SK-N-SH (cell line): Measurements from ENCODE around the gene USE1. TPM values are rescaled to one million over a fixed set of nuclear protein-coding genes. Genes with fewer than 3 reads are reported as not detected.
"Not testable (repeated sequence)": the region's sequence is repeated elsewhere in the genome, so short reads cannot be mapped to it uniquely, and the experiment has no call there.

Experiments used
- CTCF ChIA-PET: fragments of 300-600, 350-600 bp; formaldehyde crosslinking; extraction: SDS; loops from one replicate; lab custom pipeline; 2021; lab: Yijun Ruan, JAX
- POLR2A ChIA-PET: fragments of 350-600 bp; sonication (Branson Sonifier 250); formaldehyde crosslinking; extraction: SDS; loops from one replicate; lab custom pipeline; 2020; ENCODE audit warnings: antibody characterized with exemption, inconsistent platforms; lab: Yijun Ruan, JAX
- DNase-seq: peaks from one replicate; pipeline ENCODE4 v3.0.0; 2012
- H2AFZ ChIP-seq: fragments of 200-600 bp; sonication (generic); 2 replicates; pipeline ENCODE4 v1.8.1; 2016; ENCODE audit warnings: antibody characterized with exemption, mild to moderate bottlenecking, low read depth
- H3F3A ChIP-seq: fragments of 200-600 bp; sonication (generic); replicated peaks from 2 replicates; pipeline ENCODE3; 2016; ENCODE audit warnings: antibody characterized with exemption, mild to moderate bottlenecking; ENCODE audit not compliant: insufficient read depth
- H3K27ac ChIP-seq, 2 experiments: fragments of 200-500 bp in 1 of 2; fragments of 200-600 bp in 1 of 2; sonication (Bioruptor generic) in 1 of 2; sonication (generic), shearing (Covaris generic) in 1 of 2; 2 replicates each; pipeline versions ENCODE4 v1.5.1 to v1.6.1; 2014 to 2016; ENCODE audit warnings: low read depth in 2 of 2, inconsistent platforms in 1 of 2, low read length in 1 of 2, mild to moderate bottlenecking in 1 of 2, mixed read lengths in 1 of 2
- H3K27me3 ChIP-seq: fragments of 200-600 bp; sonication (generic), shearing (Covaris generic); 2 replicates; pipeline ENCODE4 v1.6.1; 2016; ENCODE audit warnings: mixed run types; ENCODE audit not compliant: insufficient read depth
- H3K36me3 ChIP-seq, 2 experiments: fragments of 200-500 bp in 1 of 2; fragments of 200-600 bp in 1 of 2; sonication (Bioruptor generic) in 1 of 2; sonication (generic) in 1 of 2; replicated peaks in 1 of 2; 2 replicates each; pipeline versions ENCODE3 to v1.5.1; 2014 to 2016; ENCODE audit warnings: low read length in 1 of 2, mild to moderate bottlenecking in 1 of 2; ENCODE audit not compliant: insufficient read depth in 2 of 2, control insufficient read depth in 1 of 2
- H3K4me1 ChIP-seq, 2 experiments: fragments of 200-500 bp in 1 of 2; fragments of 200-600 bp in 1 of 2; sonication (Bioruptor generic) in 1 of 2; sonication (generic), shearing (Covaris generic) in 1 of 2; 2 replicates each; pipeline versions ENCODE4 v1.5.1 to v1.6.1; 2014 to 2016; ENCODE audit warnings: low read depth in 1 of 2, low read length in 1 of 2, mixed run types in 1 of 2; ENCODE audit not compliant: insufficient read depth in 2 of 2, control insufficient read depth in 1 of 2
- H3K4me2 ChIP-seq: fragments of 200-600 bp; sonication (generic), shearing (Covaris generic); 2 replicates; pipeline ENCODE4 v1.6.1; 2017; ENCODE audit warnings: mixed run types
- H3K4me3 ChIP-seq, 2 experiments: fragments of 200-500 bp in 1 of 2; fragments of 200-600 bp in 1 of 2; sonication (Bioruptor generic) in 1 of 2; sonication (generic), shearing (Covaris generic) in 1 of 2; 2 replicates each; pipeline versions ENCODE4 v1.5.1 to v1.8.1; 2014 to 2016; ENCODE audit warnings: low read depth in 2 of 2, inconsistent platforms in 1 of 2, low read length in 1 of 2, mild to moderate bottlenecking in 1 of 2, mixed read lengths in 1 of 2, moderate library complexity in 1 of 2
- H3K79me2 ChIP-seq: fragments of 200-600 bp; sonication (generic); 2 replicates; pipeline ENCODE4 v1.8.1; 2017; ENCODE audit warnings: mild to moderate bottlenecking; ENCODE audit not compliant: insufficient read depth
- H3K9ac ChIP-seq: fragments of 200-600 bp; sonication (generic); 2 replicates; pipeline ENCODE4 v1.6.1; 2017; ENCODE audit warnings: mixed run types
- H3K9me2 ChIP-seq: fragments of 200-600 bp; sonication (generic); 2 replicates; pipeline ENCODE4 v1.6.1; 2017; ENCODE audit warnings: mixed run types
- H3K9me3 ChIP-seq: fragments of 200-600 bp; sonication (generic); 2 replicates; pipeline ENCODE4 v1.6.1; 2017; ENCODE audit warnings: mixed run types, mild to moderate bottlenecking, moderate library complexity
- H4K20me1 ChIP-seq: fragments of 200-600 bp; sonication (generic); 2 replicates; pipeline ENCODE4 v1.6.1; 2017; ENCODE audit warnings: mild to moderate bottlenecking, mixed run types; ENCODE audit not compliant: insufficient read depth
- CHD2 ChIP-seq: fragments of 150-350 bp; IDR thresholded peaks from 2 replicates; pipeline ENCODE4 v1.6.1; 2018; ENCODE audit warnings: low read length; ENCODE audit not compliant: partially characterized antibody
- ELF1 ChIP-seq: IDR thresholded peaks from 2 replicates; pipeline ENCODE4 v1.4.0; 2012
- FOXJ3 ChIP-seq: sonication (generic); formaldehyde crosslinking; IDR thresholded peaks from 2 replicates; pipeline ENCODE4 v1.5.1; 2020; ENCODE audit warnings: mild to moderate bottlenecking, missing genetic modification reagents
- GABPA ChIP-seq: IDR thresholded peaks from 2 replicates; pipeline ENCODE4 v1.4.0; 2012; ENCODE audit warnings: low read depth, mild to moderate bottlenecking
- MAX ChIP-seq: IDR thresholded peaks from 2 replicates; pipeline ENCODE4 v1.4.0; 2012; ENCODE audit warnings: low read depth
- NFIC ChIP-seq: IDR thresholded peaks from 2 replicates; pipeline ENCODE4 v1.4.0; 2012; ENCODE audit warnings: borderline replicate concordance
- NRF1 ChIP-seq: IDR thresholded peaks from 2 replicates; pipeline ENCODE4 v1.6.1; 2012; ENCODE audit warnings: low read depth, mild to moderate bottlenecking, low read length
- RFX5 ChIP-seq: IDR thresholded peaks from 2 replicates; pipeline ENCODE4 v1.6.1; 2012; ENCODE audit warnings: mild to moderate bottlenecking, improper control_type of control experiment, low read length
- RXRA ChIP-seq: IDR thresholded peaks from 2 replicates; pipeline ENCODE4 v1.4.0; 2012; ENCODE audit warnings: low read depth, mild to moderate bottlenecking, borderline replicate concordance
- TCF12 ChIP-seq: IDR thresholded peaks from 2 replicates; pipeline ENCODE4 v1.4.0; 2012
- WGBS: methylation state at CpG from one replicate; pipeline ENCODE4 v1.1.6; 2017; ENCODE audit warnings: low lambda C conversion rate; 5-methylcytosine and 5-hydroxymethylcytosine counted together
- polyA plus RNA-seq, 3 experiments: library from polyadenylated mRNA; depleted of rRNA; stranded (reverse); fragments of >200 nt; gene quantifications; 2 replicates each; pipeline ENCODE4 v1.2.3, GENCODE V29; 2012
- TF ChIP-seq, protein P1 (sequence below): IDR thresholded peaks from 2 replicates; pipeline ENCODE4 v1.6.1; 2012; ENCODE audit warnings: mild to moderate bottlenecking, low read depth, low read length, moderate library complexity
- TF ChIP-seq, protein P2 (sequence below): IDR thresholded peaks from 2 replicates; pipeline ENCODE4 v1.4.0; 2012; ENCODE audit warnings: low read depth, borderline replicate concordance
- TF ChIP-seq, protein P3 (sequence below): IDR thresholded peaks from 2 replicates; pipeline ENCODE4; 2012
- TF ChIP-seq, protein P4 (sequence below): IDR thresholded peaks from 2 replicates; pipeline ENCODE4 v1.4.0; 2012; ENCODE audit warnings: low read depth, borderline replicate concordance

USE1 gene
- polyA plus RNA-seq, 1 of the 3 experiments (the other 2 are of a cell fraction): 81.8 TPM

GRCh38 chr19:17191736-17192135 is 23.4 kb upstream of the USE1 start:
- DNase-seq, H2AFZ ChIP-seq, H4K20me1 ChIP-seq, H3K9ac ChIP-seq, H3K9me3 ChIP-seq, H3K27ac ChIP-seq, H3K9me2 ChIP-seq, CTCF ChIA-PET, H3K27me3 ChIP-seq, H3K4me2 ChIP-seq, H3K4me3 ChIP-seq, H3F3A ChIP-seq, H3K79me2 ChIP-seq, H3K4me1 ChIP-seq: not testable (repeated sequence)
- POLR2A ChIA-PET: interaction anchor here (0.6 kb wide), 1 partner anchor 23 kb away, joined by 3 read pairs; no protein-coding TSS in a partner anchor
- peaks cover 25 to 40% of the 10 kb centered on the region in 2 experiments for H3K36me3 ChIP-seq
- 85% methylated on average over 6 of the region's 6 CpGs for WGBS

DNA sequence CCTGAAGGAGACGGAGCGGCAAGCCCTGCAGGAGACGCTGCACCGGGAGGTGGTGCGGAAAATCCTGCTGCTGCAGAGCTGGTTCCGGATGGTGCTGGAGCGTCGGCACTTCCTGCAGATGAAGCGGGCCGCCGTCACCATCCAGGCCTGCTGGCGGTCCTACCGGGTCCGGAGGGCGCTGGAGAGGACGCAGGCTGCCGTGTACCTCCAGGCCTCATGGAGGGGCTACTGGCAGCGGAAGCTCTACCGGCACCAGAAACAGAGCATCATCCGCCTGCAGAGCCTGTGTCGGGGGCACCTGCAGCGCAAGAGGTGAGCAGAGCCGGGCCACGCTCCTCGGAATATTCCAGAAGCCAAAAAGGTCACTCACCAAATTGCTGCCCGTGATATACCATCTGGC is 22.4 kb upstream of the USE1 start:
- H3K27ac ChIP-seq: no peak overlapping the region
- no peak overlapping the region for H2AFZ ChIP-seq
- H3K9me2 ChIP-seq: no peaks in the 10 kb centered on the region
- H3F3A ChIP-seq: no peaks in the 10 kb centered on the region
- H3K27me3 ChIP-seq: no peaks in the 10 kb centered on the region
- H3K9ac ChIP-seq: no peak overlapping the region
- DNase-seq: no peak
- TF ChIP-seq MAX (no peak), NFIC (no peak)
- ChIA-PET CTCF (interaction anchor here (1.1 kb wide), 1 partner anchor 12 kb away, joined by 3 read pairs; no protein-coding TSS in a partner anchor), POLR2A (no interaction called here)
- no peaks in the 10 kb centered on the region for H3K79me2 ChIP-seq
- no peak overlapping the region for H3K4me3 ChIP-seq
- peaks cover 21 to 38% of the 10 kb centered on the region in 2 experiments for H3K36me3 ChIP-seq
- H3K4me1 ChIP-seq: no peaks in the 10 kb centered on the region
- no peaks in the 10 kb centered on the region for H4K20me1 ChIP-seq
- WGBS: 98% methylated on average over 19 of the region's 26 CpGs
- no peaks in the 10 kb centered on the region for H3K9me3 ChIP-seq
- H3K4me2 ChIP-seq: no peak overlapping the region

DNA sequence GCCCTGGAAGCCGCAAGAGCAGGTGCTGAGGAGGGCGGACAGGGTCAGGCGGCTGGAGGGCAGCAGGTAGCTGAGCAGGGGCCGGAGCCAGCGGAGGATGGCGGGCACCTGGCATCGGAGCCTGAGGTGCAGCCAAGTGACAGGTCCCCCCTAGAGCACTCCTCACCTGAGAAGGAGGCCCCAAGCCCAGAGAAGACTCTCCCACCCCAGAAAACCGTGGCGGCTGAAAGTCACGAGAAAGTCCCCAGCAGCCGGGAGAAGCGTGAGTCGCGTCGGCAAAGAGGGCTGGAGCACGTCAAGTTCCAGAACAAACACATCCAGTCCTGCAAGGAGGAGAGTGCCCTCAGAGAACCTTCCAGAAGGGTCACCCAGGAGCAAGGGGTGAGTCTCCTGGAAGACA is 20.5 kb upstream of the USE1 start:
- no peak overlapping the region for H3K27ac ChIP-seq
- 97% methylated on average over 16 of the region's 16 CpGs for WGBS
- H3K9me2 ChIP-seq: no peaks in the 10 kb centered on the region
- H3K36me3 ChIP-seq: peaks cover 5 to 37% of the 10 kb centered on the region in 2 experiments
- no peak for DNase-seq
- H3K4me2 ChIP-seq: no peak overlapping the region
- H3F3A ChIP-seq: no peaks in the 10 kb centered on the region
- H2AFZ ChIP-seq: no peak overlapping the region
- no peaks in the 10 kb centered on the region for H3K27me3 ChIP-seq
- no peaks in the 10 kb centered on the region for H3K9me3 ChIP-seq
- H3K79me2 ChIP-seq: no peaks in the 10 kb centered on the region
- TF ChIP-seq, protein P1, sequence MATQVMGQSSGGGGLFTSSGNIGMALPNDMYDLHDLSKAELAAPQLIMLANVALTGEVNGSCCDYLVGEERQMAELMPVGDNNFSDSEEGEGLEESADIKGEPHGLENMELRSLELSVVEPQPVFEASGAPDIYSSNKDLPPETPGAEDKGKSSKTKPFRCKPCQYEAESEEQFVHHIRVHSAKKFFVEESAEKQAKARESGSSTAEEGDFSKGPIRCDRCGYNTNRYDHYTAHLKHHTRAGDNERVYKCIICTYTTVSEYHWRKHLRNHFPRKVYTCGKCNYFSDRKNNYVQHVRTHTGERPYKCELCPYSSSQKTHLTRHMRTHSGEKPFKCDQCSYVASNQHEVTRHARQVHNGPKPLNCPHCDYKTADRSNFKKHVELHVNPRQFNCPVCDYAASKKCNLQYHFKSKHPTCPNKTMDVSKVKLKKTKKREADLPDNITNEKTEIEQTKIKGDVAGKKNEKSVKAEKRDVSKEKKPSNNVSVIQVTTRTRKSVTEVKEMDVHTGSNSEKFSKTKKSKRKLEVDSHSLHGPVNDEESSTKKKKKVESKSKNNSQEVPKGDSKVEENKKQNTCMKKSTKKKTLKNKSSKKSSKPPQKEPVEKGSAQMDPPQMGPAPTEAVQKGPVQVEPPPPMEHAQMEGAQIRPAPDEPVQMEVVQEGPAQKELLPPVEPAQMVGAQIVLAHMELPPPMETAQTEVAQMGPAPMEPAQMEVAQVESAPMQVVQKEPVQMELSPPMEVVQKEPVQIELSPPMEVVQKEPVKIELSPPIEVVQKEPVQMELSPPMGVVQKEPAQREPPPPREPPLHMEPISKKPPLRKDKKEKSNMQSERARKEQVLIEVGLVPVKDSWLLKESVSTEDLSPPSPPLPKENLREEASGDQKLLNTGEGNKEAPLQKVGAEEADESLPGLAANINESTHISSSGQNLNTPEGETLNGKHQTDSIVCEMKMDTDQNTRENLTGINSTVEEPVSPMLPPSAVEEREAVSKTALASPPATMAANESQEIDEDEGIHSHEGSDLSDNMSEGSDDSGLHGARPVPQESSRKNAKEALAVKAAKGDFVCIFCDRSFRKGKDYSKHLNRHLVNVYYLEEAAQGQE: no peak
- TF ChIP-seq RXRA (no peak), NRF1 (no peak), RFX5 (no peak), TCF12 (no peak), ELF1 (no peak), GABPA (no peak), FOXJ3 (CRISPR knock-in tag) (no peak), MAX (no peak), CHD2 (no peak)
- TF ChIP-seq, protein P2, sequence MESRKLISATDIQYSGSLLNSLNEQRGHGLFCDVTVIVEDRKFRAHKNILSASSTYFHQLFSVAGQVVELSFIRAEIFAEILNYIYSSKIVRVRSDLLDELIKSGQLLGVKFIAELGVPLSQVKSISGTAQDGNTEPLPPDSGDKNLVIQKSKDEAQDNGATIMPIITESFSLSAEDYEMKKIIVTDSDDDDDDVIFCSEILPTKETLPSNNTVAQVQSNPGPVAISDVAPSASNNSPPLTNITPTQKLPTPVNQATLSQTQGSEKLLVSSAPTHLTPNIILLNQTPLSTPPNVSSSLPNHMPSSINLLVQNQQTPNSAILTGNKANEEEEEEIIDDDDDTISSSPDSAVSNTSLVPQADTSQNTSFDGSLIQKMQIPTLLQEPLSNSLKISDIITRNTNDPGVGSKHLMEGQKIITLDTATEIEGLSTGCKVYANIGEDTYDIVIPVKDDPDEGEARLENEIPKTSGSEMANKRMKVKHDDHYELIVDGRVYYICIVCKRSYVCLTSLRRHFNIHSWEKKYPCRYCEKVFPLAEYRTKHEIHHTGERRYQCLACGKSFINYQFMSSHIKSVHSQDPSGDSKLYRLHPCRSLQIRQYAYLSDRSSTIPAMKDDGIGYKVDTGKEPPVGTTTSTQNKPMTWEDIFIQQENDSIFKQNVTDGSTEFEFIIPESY: no peak
- TF ChIP-seq, protein P3, sequence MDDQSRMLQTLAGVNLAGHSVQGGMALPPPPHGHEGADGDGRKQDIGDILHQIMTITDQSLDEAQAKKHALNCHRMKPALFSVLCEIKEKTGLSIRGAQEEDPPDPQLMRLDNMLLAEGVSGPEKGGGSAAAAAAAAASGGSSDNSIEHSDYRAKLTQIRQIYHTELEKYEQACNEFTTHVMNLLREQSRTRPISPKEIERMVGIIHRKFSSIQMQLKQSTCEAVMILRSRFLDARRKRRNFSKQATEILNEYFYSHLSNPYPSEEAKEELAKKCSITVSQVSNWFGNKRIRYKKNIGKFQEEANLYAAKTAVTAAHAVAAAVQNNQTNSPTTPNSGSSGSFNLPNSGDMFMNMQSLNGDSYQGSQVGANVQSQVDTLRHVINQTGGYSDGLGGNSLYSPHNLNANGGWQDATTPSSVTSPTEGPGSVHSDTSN: no peak
- TF ChIP-seq, protein P4, sequence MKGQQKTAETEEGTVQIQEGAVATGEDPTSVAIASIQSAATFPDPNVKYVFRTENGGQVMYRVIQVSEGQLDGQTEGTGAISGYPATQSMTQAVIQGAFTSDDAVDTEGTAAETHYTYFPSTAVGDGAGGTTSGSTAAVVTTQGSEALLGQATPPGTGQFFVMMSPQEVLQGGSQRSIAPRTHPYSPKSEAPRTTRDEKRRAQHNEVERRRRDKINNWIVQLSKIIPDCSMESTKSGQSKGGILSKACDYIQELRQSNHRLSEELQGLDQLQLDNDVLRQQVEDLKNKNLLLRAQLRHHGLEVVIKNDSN: no peak
- TF ChIP-seq, all 33 proteins: peak for 0
- POLR2A ChIA-PET: no interaction called here
- CTCF ChIA-PET: interaction anchor here (0.8 kb wide), 1 partner anchor 11 kb away, joined by 3 read pairs; no protein-coding TSS in a partner anchor
- H3K9ac ChIP-seq: no peak overlapping the region
- no peaks in the 10 kb centered on the region for H4K20me1 ChIP-seq
- no peaks in the 10 kb centered on the region for H3K4me1 ChIP-seq
- H3K4me3 ChIP-seq: no peak overlapping the region
